PFSK-1 (cell line): ENCODE results near the gene ZNF415.

Experiments used
- FOXP2 ChIP-seq: optimal IDR thresholded peaks from 2 replicates; pipeline ENCODE3; 2011; ENCODE audit warnings: borderline replicate concordance, control low read depth, inconsistent platforms; ENCODE audit not compliant: insufficient read depth; ENCODE audit errors: extremely low read length, extremely low read depth
- POLR2AphosphoS5 ChIP-seq: IDR thresholded peaks from 2 replicates; pipeline ENCODE4 v1.6.1; 2012; ENCODE audit warnings: low read depth, mild to moderate bottlenecking, control low read depth, low read length, moderate library complexity
- REST ChIP-seq, 2 experiments: IDR thresholded peaks; 2 replicates each; pipeline versions ENCODE4 v1.6.1 to v1.8.0; 2011 to 2012; ENCODE audit warnings: low read depth in 2 of 2, low read length in 2 of 2, control low read depth in 1 of 2, inconsistent platforms in 1 of 2, mild to moderate bottlenecking in 1 of 2, moderate library complexity in 1 of 2; ENCODE audit not compliant: insufficient read depth in 1 of 2
- SIN3A ChIP-seq: IDR thresholded peaks from 2 replicates; pipeline ENCODE4 v1.6.1; 2012; ENCODE audit warnings: mild to moderate bottlenecking, low read length, moderate library complexity, borderline replicate concordance; ENCODE audit not compliant: insufficient read depth
- TAF1 ChIP-seq: IDR thresholded peaks from 2 replicates; pipeline ENCODE4 v1.6.1; 2012; ENCODE audit warnings: low read length, control low read depth, borderline replicate concordance; ENCODE audit not compliant: insufficient read depth

GRCh38 chr19:53165691-53166091, 33.0 kb upstream of the ZNF415 start:
- no peak for TF ChIP-seq POLR2AphosphoS5
- no peak for TF ChIP-seq SIN3A
- TF ChIP-seq REST (IDR thresholded peaks at IDR 0.05; ENCODE audit: insufficient read depth in 1 of 2, low read depth in 2 of 2, low read length in 2 of 2), result no peak
- TF ChIP-seq TAF1, result no peak
- no peak for TF ChIP-seq FOXP2
